RWPE1 (cell line): Measurements from ENCODE around the gene RIC8A.
"Not testable (repeated sequence)": the region's sequence is repeated elsewhere in the genome, so short reads cannot be mapped to it uniquely, and the experiment has no call there.

Experiments used
- CTCF ChIA-PET: fragments of 350-600 bp; sonication (Branson Sonifier 250); formaldehyde crosslinking; extraction: SDS; loops from one replicate; lab custom pipeline; 2021; lab: Yijun Ruan, JAX
- POLR2A ChIA-PET: fragments of 400-600 bp; formaldehyde crosslinking; extraction: SDS; loops from one replicate; lab custom pipeline; 2020; ENCODE audit warnings: antibody characterized with exemption; ENCODE audit not compliant: low non-redundant PET; lab: Yijun Ruan, JAX
- DNase-seq: peaks from one replicate; pipeline ENCODE4 v3.0.0; 2012; ENCODE audit warnings: low spot score
- H3K27ac ChIP-seq: fragments of 450-650 bp; 2 replicates; pipeline ENCODE4 v1.5.1; 2017
- CTCF ChIP-seq: fragments of 450-650 bp; conservative IDR thresholded peaks from 2 replicates; pipeline ENCODE4 v1.5.1; 2017; ENCODE audit warnings: low read depth, mild to moderate bottlenecking

Gene RIC8A

GRCh38 chr11:207208-207862 lies at the start of gene RIC8A, which contains the start of gene BET1L:
TSS of gene RIC8A (plus strand) at chr11:207708. CDS start at chr11:208855, 1,147 bp downstream.
TSS of gene BET1L (minus strand) at chr11:207399. CDS start at chr11:207321, 78 bp downstream.
- H3K27ac ChIP-seq, result peak within 1 kb of the TSS; percentile 99
- CTCF ChIA-PET, result no interaction called here
- peak; percentile 93 for DNase-seq
- TF ChIP-seq CTCF, result no peak
- POLR2A ChIA-PET, result interaction anchor here (0.6 to 1.2 kb wide), 5 partner anchors 9 to 406 kb away, joined by 3 to 4 read pairs (median 3); partner anchors contain the start of gene PSMD13

- POLR2A ChIA-PET, H3K27ac ChIP-seq, DNase-seq, CTCF ChIA-PET: not testable (repeated sequence)
Observed at GRCh38 chr11:180242-180641, 27.3 kb upstream of the RIC8A start.

- POLR2A ChIA-PET, CTCF ChIA-PET, DNase-seq, H3K27ac ChIP-seq: not testable (repeated sequence)
Observed at GRCh38 chr11:189200-189783, 18.2 kb upstream of the RIC8A start.

GRCh38 chr11:189843-190311 lies 17.6 kb upstream of the RIC8A start:
- DNase-seq, CTCF ChIA-PET, POLR2A ChIA-PET: not testable (repeated sequence)

GRCh38 chr11:190546-190945 lies 17.0 kb upstream of the RIC8A start:
- POLR2A ChIA-PET, CTCF ChIA-PET, H3K27ac ChIP-seq, DNase-seq: not testable (repeated sequence)

More at GRCh38 chr11:189843-190311, 17.6 kb upstream of the RIC8A start:
- H3K27ac ChIP-seq, result not testable (repeated sequence)

DNA sequence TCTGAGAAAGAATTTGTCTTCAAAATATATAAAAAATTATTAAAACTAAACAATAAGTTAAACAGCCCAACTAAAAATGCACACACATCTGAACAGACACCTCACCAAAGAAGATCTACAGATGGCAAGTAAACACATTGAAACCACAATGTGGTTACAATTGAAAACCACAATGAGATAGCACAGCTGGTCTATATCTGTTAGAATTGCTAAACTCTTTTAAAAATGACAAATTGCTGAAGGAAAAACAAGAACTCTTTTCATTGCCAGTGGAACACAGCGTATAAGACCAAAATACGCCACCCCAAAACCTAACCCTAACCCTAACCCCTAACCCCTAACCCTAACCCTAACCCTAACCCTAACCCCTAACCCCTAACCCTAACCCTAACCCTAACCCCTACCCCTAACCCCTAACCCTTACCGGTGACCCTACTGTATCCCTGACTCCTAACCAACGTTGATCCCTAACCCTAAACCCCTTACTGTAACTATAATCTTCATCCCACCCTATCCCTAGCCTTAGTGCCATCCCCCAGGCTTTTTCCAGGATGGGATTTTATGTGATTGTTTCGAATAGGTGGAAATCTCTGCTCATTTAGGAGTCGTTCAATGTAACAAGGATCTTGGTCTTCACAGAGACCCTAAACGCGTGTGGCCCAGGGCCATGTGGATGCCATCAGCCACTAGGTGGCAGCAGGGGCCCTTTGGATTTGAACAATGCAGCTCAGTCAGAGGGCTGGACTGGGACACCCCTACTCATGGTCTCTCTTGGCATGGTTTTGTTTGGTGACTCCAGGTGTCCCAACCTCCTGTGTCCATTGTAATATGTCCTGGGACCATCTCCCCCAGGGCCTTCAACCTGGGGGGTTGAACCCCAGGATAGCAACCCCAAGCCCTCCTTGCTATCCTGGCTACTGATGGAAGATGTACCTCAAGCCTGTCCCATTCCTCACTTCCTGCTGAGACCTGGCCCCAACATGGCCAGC lies 15.7 kb upstream of the RIC8A start:
- DNase-seq, H3K27ac ChIP-seq, POLR2A ChIA-PET, CTCF ChIA-PET: not testable (repeated sequence)
- peak; percentile 56 for TF ChIP-seq CTCF

GRCh38 chr11:192674-193128 lies 14.8 kb upstream of the RIC8A start, which contains the start of gene SCGB1C1:
TSS of gene SCGB1C1 (plus strand) at chr11:193078. CDS start at chr11:193100, 22 bp downstream.
- CTCF ChIA-PET, DNase-seq, H3K27ac ChIP-seq, POLR2A ChIA-PET: not testable (repeated sequence)

- CTCF ChIA-PET, DNase-seq, H3K27ac ChIP-seq, POLR2A ChIA-PET: not testable (repeated sequence)
Observed at GRCh38 chr11:193481-193880, 14.0 kb upstream of the RIC8A start.
